Neural progenitor cell (in vitro differentiated cells): ENCODE data around the gene TOLLIP.

Source experiments
- CTCF ChIP-seq: fragments of 200-600 bp; sonication (generic); IDR thresholded peaks from 2 replicates; pipeline ENCODE4 v1.5.1; 2017; ENCODE audit warnings: antibody characterized with exemption, mild to moderate bottlenecking
- EZH2 ChIP-seq: fragments of 200-600 bp; sonication (generic); IDR thresholded peaks from 2 replicates; pipeline ENCODE4 v1.6.1; 2017; ENCODE audit warnings: antibody characterized with exemption, mild to moderate bottlenecking, moderate library complexity

GRCh38 chr11:1226226-1226985, 83.0 kb downstream of the TOLLIP start:
- TF ChIP-seq CTCF = peak; percentile 38
- TF ChIP-seq EZH2 = no peak
